CD4-positive, alpha-beta memory T cell (primary cell): ENCODE results near the gene DUSP22. TPM values are rescaled to one million over a fixed set of nuclear protein-coding genes. Genes with fewer than 3 reads are reported as not detected.
A peak's percentile ranks its signal among the peaks of the same experiment; 100 is the strongest.

ENCODE experiments used
- CTCF ChIA-PET: fragments of 350-600 bp; sonication (Branson Sonifier 250); formaldehyde crosslinking; loops from one replicate; lab custom pipeline; 2021; ENCODE audit warnings: inconsistent platforms; ENCODE audit not compliant: partially characterized antibody; lab: Charles Lee
- POLR2A ChIA-PET: fragments of 350-600 bp; sonication (Branson Sonifier 250); formaldehyde crosslinking; loops from one replicate; lab custom pipeline; 2021; ENCODE audit not compliant: partially characterized antibody; lab: Charles Lee
- DNase-seq, 5 donors: peaks; one replicate each; pipeline versions ENCODE4 v3.0.0 to v3.0.0-alpha.2; 2020 to 2022; ENCODE audit warnings: mixed read lengths in 1 of 5
- H3K27ac ChIP-seq: one replicate; pipeline ENCODE4 v1.7.0; 2013; ENCODE audit warnings: low read depth, low read length
- H3K27me3 ChIP-seq: 2 replicates; pipeline ENCODE4 v1.7.0; 2013; ENCODE audit warnings: mild to moderate bottlenecking, low read length, moderate library complexity; ENCODE audit not compliant: insufficient read depth
- H3K36me3 ChIP-seq: 2 replicates; pipeline ENCODE4 v1.7.0; 2013; ENCODE audit warnings: mild to moderate bottlenecking, low read length, moderate library complexity; ENCODE audit not compliant: insufficient read depth
- H3K4me1 ChIP-seq: 2 replicates; pipeline ENCODE4 v1.7.0; 2013; ENCODE audit warnings: mild to moderate bottlenecking, low read length, moderate library complexity; ENCODE audit not compliant: insufficient read depth
- H3K4me3 ChIP-seq, 2 donors: one replicate each; pipeline ENCODE4 v1.7.0; 2013; ENCODE audit warnings: low read length in 2 of 2, mild to moderate bottlenecking in 1 of 2
- H3K9me3 ChIP-seq, 2 donors: one replicate each; pipeline ENCODE4 v1.7.0; 2013; ENCODE audit warnings: low read length in 2 of 2, control low read depth in 1 of 2; ENCODE audit not compliant: control insufficient read depth in 1 of 2
- H3K27ac Mint-ChIP-seq, 7 donors: one replicate each; pipeline ENCODE4 v1.8.0; 2020 to 2021; ENCODE audit warnings: mixed read lengths in 7 of 7, mild to moderate bottlenecking in 6 of 7, inconsistent platforms in 3 of 7, moderate library complexity in 3 of 7
- H3K27me3 Mint-ChIP-seq, 2 donors: one replicate each; pipeline ENCODE4 v1.8.0; 2020 to 2021; ENCODE audit warnings: mixed read lengths in 2 of 2
- H3K36me3 Mint-ChIP-seq, 2 donors: one replicate each; pipeline ENCODE4 v1.8.0; 2020 to 2021; ENCODE audit warnings: mixed read lengths in 2 of 2, inconsistent platforms in 1 of 2, mild to moderate bottlenecking in 1 of 2
- H3K4me1 Mint-ChIP-seq, 4 donors: one replicate each; pipeline ENCODE4 v1.8.0; 2020 to 2021; ENCODE audit warnings: mixed read lengths in 4 of 4, mild to moderate bottlenecking in 1 of 4
- H3K4me3 Mint-ChIP-seq, 8 donors: one replicate each; pipeline ENCODE4 v1.8.0; 2020 to 2021; ENCODE audit warnings: mixed read lengths in 8 of 8, mild to moderate bottlenecking in 7 of 8, moderate library complexity in 6 of 8, inconsistent platforms in 3 of 8
- H3K9me3 Mint-ChIP-seq, 8 donors: one replicate each; pipeline ENCODE4 v1.8.0; 2020 to 2021; ENCODE audit warnings: mixed read lengths in 8 of 8, mild to moderate bottlenecking in 5 of 8, inconsistent platforms in 3 of 8, moderate library complexity in 1 of 8
- intact Hi-C: fragments of 100-400 bp; cut with micrococcal nuclease; formaldehyde crosslinking; loops from one replicate; pipeline ENCODE4 v1.15.1; 2023
- polyA plus RNA-seq, 2 donors: library from polyadenylated mRNA; unstranded; fragments of 300-500 nt; fragmentation: Illumina TruSeq; gene quantifications; one replicate each; pipeline ENCODE4 v1.2.3, GENCODE V29; 2021
- total RNA-seq, 2 experiments: library from RNA; stranded (reverse); gene quantifications; one replicate each; pipeline ENCODE4 v1.2.3, GENCODE V29; 2021

Gene DUSP22
- total and polyA plus RNA-seq, 4 experiments from 2014 or later: 32.8 to 49.4 (median 38.9) TPM

DNA sequence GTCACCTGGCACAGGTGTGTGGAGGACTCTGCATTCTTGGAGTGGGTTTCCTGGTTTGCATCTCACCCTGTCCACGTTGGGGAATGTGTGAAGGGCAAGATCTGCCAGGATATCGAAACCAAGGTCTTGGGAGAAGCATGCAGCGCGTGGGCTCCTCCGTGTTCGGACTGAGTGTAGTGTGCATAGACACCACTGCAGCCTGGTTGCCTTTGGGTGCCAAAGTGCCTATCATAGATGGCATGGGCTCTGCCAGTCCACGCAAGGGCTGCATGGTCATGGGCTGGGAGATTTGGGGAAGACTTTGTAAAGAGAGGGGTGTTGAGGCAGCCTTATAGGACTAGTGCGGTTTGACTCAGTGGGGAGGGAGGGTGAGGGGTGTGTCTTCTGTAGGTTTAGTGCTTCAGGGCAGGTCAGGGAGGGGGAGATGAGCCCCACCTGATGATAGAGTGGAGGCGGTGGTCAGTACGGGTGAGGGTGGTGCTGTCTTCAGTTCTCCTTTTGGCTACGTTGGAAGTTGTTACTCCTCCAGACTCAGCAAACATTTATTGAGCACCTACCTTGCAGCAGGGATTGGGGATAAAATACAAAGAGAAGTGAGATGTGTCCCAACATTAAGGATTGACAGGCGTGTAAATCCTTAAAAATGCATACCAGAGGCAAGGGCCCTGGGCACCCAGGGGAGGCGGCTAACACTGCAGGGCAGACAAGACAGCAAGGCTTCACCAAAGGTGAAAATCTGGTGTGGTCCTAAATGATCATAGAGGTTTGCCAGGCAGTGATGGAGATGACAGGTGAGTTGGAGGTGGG lies 28.3 kb downstream of the DUSP22 start:
- Mint-ChIP-seq H3K27me3 (no peaks in the 10 kb centered on the region), H3K4me3 (peak overlapping the region in 1 of 8 donors; percentile 2), H3K36me3 (peaks cover 5 to 6% of the 10 kb centered on the region in 2 donors), H3K4me1 (peaks cover 0 to 20% (median 11%) of the 10 kb centered on the region in 4 donors), H3K9me3 (peaks cover 0 to 2% (median 0%) of the 10 kb centered on the region in 8 donors), H3K27ac (no peak overlapping the region)
- Histone ChIP-seq H3K27ac (no peak overlapping the region), H3K4me3 (no peak overlapping the region), H3K27me3 (no peaks in the 10 kb centered on the region), H3K36me3 (no peaks in the 10 kb centered on the region), H3K4me1 (peaks cover 5% of the 10 kb centered on the region), H3K9me3 (no peaks in the 10 kb centered on the region)
- DNase-seq: no peak
- POLR2A ChIA-PET: no interaction called here
- intact Hi-C loops: no loop called here
- CTCF ChIA-PET: no interaction called here

DNA sequence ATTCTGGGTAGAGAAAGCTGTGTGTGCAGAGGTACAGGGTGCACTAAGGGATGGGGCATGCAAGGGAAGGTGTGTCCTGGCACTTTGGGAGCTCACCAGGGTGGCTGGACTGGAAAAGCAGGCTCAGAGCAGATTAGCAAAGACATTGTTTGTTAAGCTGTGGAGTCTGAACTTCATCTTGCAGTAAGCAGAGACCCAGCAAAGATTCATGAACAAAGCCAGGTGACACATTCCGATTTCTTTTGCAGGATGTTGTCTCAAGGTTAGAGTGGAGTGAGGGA lies 28.8 kb downstream of the DUSP22 start:
- peaks cover 3 to 6% of the 10 kb centered on the region in 2 donors for H3K36me3 Mint-ChIP-seq
- H3K4me3 Mint-ChIP-seq: no peak overlapping the region
- CTCF ChIA-PET: no interaction called here
- POLR2A ChIA-PET: no interaction called here
- H3K4me3 ChIP-seq: no peak overlapping the region
- H3K4me1 Mint-ChIP-seq: peaks cover 0 to 20% (median 10%) of the 10 kb centered on the region in 4 donors
- no peaks in the 10 kb centered on the region for H3K27me3 Mint-ChIP-seq
- peaks cover 5% of the 10 kb centered on the region for H3K4me1 ChIP-seq
- H3K27ac ChIP-seq: no peak overlapping the region
- no peaks in the 10 kb centered on the region for H3K27me3 ChIP-seq
- H3K27ac Mint-ChIP-seq: no peak overlapping the region
- H3K9me3 Mint-ChIP-seq: peaks cover 0 to 2% (median 0%) of the 10 kb centered on the region in 8 donors
- intact Hi-C loops: no loop called here
- no peak for DNase-seq
- H3K36me3 ChIP-seq: no peaks in the 10 kb centered on the region
- no peaks in the 10 kb centered on the region for H3K9me3 ChIP-seq

DNA sequence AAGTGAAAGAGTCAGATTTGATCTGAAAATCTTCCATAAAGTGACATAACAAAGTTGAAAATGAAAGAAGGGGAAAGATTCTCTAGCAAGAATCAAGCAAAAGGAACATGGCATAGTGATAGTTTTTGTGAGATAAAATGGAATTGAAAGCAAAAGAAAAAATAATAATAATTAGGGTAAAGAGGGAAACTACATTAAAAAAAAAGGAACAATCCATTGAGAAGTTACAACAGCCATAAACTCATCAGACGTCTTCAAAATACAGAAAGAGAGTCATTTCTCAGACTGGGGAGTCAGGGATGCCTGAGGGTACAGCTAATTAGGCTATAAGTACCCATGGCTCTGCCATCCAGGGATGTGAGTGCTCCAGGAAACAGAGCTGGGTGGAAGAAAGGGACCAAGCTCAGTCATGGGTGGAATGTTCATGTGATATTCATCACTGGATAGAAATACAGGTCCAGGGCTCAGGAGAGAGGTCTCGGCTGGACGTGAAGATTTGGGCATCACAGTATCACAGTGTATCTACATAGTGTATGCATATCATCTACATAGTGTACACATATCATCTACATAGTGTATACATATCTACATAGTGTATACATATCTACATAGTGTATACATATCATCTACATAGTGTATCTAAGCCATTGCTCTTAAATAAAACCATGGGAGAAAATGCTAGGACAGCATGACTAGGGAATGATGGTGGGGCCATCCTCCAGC lies 29.4 kb downstream of the DUSP22 start:
- H3K4me1 Mint-ChIP-seq: peaks cover 0 to 23% (median 11%) of the 10 kb centered on the region in 4 donors
- H3K9me3 Mint-ChIP-seq: peaks cover 0 to 2% (median 0%) of the 10 kb centered on the region in 8 donors
- intact Hi-C loops: no loop called here
- H3K9me3 ChIP-seq: no peaks in the 10 kb centered on the region
- H3K4me3 ChIP-seq: no peak overlapping the region
- H3K27ac ChIP-seq: no peak overlapping the region
- ChIA-PET CTCF (no interaction called here), POLR2A (interaction anchor here (1.1 kb wide), 1 partner anchor 12 kb away, joined by 3 read pairs; no protein-coding TSS in a partner anchor)
- no peaks in the 10 kb centered on the region for H3K27me3 ChIP-seq
- no peaks in the 10 kb centered on the region for H3K36me3 ChIP-seq
- H3K27ac Mint-ChIP-seq: no peak overlapping the region
- H3K4me1 ChIP-seq: peaks cover 5% of the 10 kb centered on the region
- no peak overlapping the region for H3K4me3 Mint-ChIP-seq
- no peak for DNase-seq
- H3K27me3 Mint-ChIP-seq: no peaks in the 10 kb centered on the region
- peaks cover 6 to 7% of the 10 kb centered on the region in 2 donors for H3K36me3 Mint-ChIP-seq

DNA sequence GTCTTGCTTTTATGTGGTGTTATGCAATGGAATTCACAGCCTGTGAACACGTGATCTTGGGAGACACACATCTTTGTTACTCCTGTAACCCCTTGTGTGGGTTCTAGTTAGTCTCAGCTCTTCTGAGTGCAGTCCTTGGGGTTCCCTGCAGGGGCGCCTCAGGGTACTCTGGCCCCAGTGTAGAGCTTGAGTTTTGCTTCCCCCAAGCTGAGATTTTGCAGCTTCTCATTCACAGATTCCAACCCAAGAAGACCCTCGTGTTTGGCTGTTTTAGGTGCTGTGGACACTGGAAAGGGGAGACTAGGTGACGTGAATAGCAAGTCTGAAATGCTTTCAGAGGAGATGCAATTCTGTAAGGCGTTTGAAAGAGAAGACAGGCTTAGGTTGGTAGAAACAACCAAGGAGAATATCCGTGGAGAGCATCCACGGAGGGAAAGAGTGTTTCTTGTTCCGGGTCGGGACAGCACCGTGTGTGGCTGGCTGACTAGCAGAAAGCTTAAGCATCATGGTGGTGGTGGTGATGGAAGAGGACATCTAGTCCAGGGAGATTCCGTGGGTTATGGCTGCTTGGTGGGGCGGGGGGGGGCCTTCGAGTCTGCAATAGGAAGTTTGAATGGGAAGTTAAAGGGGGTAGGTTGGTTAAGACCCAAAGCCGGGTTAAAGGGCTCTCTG lies 30.1 kb downstream of the DUSP22 start:
- no peak overlapping the region for H3K4me3 Mint-ChIP-seq
- ChIA-PET CTCF (interaction anchor here (1.4 kb wide), 1 partner anchor 9 kb away, joined by 3 read pairs; no protein-coding TSS in a partner anchor), POLR2A (interaction anchor here (1.1 kb wide), 1 partner anchor 11 kb away, joined by 3 read pairs; no protein-coding TSS in a partner anchor)
- no peak overlapping the region for H3K4me3 ChIP-seq
- H3K4me1 ChIP-seq: peaks cover 5% of the 10 kb centered on the region
- peaks cover 6 to 7% of the 10 kb centered on the region in 2 donors for H3K36me3 Mint-ChIP-seq
- DNase-seq: no peak
- H3K9me3 Mint-ChIP-seq: peaks cover 0 to 2% (median 0%) of the 10 kb centered on the region in 8 donors
- H3K4me1 Mint-ChIP-seq: peaks cover 0 to 19% (median 11%) of the 10 kb centered on the region in 4 donors
- H3K27ac ChIP-seq: no peak overlapping the region
- no peaks in the 10 kb centered on the region for H3K9me3 ChIP-seq
- no peaks in the 10 kb centered on the region for H3K27me3 Mint-ChIP-seq
- no peaks in the 10 kb centered on the region for H3K27me3 ChIP-seq
- H3K36me3 ChIP-seq: no peaks in the 10 kb centered on the region
- H3K27ac Mint-ChIP-seq: no peak overlapping the region
- intact Hi-C loops: no loop called here

DNA sequence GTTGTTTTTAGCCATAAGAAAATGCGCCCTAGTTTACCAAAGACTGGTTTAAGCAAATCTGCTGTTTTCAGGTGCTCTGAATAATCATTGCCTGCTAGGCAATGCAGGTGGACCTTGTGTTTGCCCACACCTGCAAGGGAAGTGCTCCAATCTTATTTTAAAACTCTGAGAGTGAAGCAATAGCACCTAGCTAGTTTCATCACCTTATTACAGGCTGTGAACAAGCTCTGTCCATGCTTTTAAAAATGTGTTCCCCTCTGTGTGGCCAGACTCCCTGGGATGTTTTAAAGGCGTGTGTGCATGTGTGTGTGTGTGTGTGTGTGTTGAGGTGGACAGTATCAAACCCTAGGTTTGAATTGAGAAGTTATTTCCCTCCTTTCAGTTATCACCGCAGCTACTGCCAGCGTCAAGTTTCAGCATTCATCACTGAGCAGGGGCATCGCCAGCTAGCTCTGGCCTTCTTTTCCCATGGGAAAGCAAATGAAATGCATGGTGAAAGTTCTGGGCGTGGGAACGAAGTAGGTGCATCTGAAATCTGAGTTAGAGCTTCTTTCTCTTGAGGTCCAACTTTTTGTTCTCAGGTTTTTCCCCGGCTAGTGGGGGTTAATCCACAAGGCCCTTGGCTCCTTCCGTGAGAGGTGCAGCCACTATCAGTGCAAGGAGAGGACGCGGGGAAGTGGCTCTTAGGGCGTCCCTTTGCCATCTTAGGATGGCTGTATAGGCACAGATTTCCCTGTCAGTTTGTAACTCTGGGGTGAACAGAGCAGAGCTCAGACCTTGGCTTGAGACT lies 30.8 kb downstream of the DUSP22 start:
- intact Hi-C loops: no loop called here
- CTCF ChIA-PET: interaction anchor here (0.8 to 1.4 kb wide), 2 partner anchors 10 to 133 kb away, joined by 3 read pairs; no protein-coding TSS in a partner anchor

DNA sequence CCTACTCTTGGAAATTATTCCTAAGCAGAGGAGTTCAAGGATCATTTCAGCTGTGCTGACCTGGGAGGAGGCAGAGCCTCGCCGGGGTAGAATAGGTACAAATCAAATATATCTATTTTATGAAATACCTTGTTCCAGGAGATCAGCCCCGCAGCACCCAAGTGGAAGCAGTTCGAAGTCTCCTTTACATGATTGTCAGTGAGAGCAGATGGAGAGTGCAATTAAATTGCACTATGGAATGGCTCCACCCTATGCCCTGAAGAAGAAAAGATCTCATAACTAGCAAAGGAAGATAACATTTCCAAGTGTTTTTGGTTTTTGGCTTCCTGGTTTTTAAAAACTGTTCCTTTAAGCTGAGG lies 31.4 kb downstream of the DUSP22 start:
- Histone ChIP-seq H3K9me3 (no peaks in the 10 kb centered on the region), H3K36me3 (no peaks in the 10 kb centered on the region), H3K27ac (no peak overlapping the region), H3K27me3 (no peaks in the 10 kb centered on the region), H3K4me1 (peaks cover 8% of the 10 kb centered on the region), H3K4me3 (no peak overlapping the region)
- Mint-ChIP-seq H3K27me3 (no peaks in the 10 kb centered on the region), H3K4me3 (no peak overlapping the region), H3K36me3 (peaks cover 7 to 12% of the 10 kb centered on the region in 2 donors), H3K9me3 (peaks cover 0 to 2% (median 0%) of the 10 kb centered on the region in 8 donors), H3K27ac (no peak overlapping the region), H3K4me1 (peaks cover 0 to 13% (median 9%) of the 10 kb centered on the region in 4 donors)
- intact Hi-C loops: no loop called here
- DNase-seq: no peak
- ChIA-PET CTCF (interaction anchor here (0.8 to 1.4 kb wide), 2 partner anchors 10 to 134 kb away, joined by 3 read pairs; no protein-coding TSS in a partner anchor), POLR2A (no interaction called here)

More for the DNA sequence above, 30.8 kb downstream of the DUSP22 start:
- H3K27ac Mint-ChIP-seq: no peak overlapping the region
- no peak for DNase-seq
- Histone ChIP-seq H3K27me3 (no peaks in the 10 kb centered on the region), H3K36me3 (no peaks in the 10 kb centered on the region), H3K4me3 (no peak overlapping the region), H3K9me3 (no peaks in the 10 kb centered on the region), H3K4me1 (peaks cover 5% of the 10 kb centered on the region), H3K27ac (no peak overlapping the region)
- H3K27me3 Mint-ChIP-seq: no peaks in the 10 kb centered on the region
- H3K9me3 Mint-ChIP-seq: peaks cover 0 to 2% (median under 1%) of the 10 kb centered on the region in 8 donors
- peaks cover 0 to 16% (median 11%) of the 10 kb centered on the region in 4 donors for H3K4me1 Mint-ChIP-seq
- POLR2A ChIA-PET: interaction anchor here (1.1 kb wide), 1 partner anchor 10 kb away, joined by 3 read pairs; no protein-coding TSS in a partner anchor
- peaks cover 7 to 12% of the 10 kb centered on the region in 2 donors for H3K36me3 Mint-ChIP-seq
- no peak overlapping the region for H3K4me3 Mint-ChIP-seq
